ENCODE results near the gene MTG1. TPM values are rescaled to one million over a fixed set of nuclear protein-coding genes. Genes with fewer than 3 reads are reported as not detected.
"Not testable (repeated sequence)": the region's sequence is repeated elsewhere in the genome, so short reads cannot be mapped to it uniquely, and the experiment has no call there.

MTG1 gene
- polyA plus RNA-seq, 1 donor from 2014 or later = 51.8 TPM

DNA sequence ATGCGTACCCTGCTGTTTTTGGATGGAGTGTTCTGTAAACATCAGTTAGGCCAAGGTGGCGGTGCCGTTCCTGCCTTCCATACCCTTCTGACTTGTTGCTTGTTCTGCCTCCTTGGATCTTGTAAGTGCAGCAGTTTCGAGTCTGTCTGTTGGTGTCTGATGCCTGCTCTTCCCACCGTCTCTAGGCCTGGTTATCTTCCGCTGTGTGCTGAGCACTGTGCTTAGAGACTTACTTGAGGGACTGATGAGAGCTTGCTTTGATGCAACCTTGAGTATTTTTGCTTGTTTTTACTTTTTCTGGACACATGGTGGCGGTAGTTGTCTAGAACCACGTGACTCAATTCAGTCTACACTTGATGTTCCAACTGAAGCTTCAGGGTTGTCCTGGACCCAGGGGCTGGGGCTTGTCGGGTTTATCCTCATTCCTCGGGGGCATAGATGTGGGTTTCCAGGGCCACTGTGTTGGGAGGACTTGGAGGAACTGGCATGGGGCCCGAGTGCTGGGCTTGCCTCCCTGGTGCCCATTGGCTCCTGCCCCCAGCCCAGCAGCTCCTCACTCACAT is 44.8 kb downstream of the MTG1 start:
- no peak overlapping the region for H3K4me3 Mint-ChIP-seq

GRCh38 chr10:133439517-133440461 is 45.8 kb downstream of the MTG1 start:
- Mint-ChIP-seq H3K36me3 (no peaks in the 10 kb centered on the region), H3K9me3 (peaks cover 0 to 2% (median 0%) of the 10 kb centered on the region in 3 donors), H3K4me3 (no peak overlapping the region), H3K4me1 (peaks cover 0 to 7% (median 0%) of the 10 kb centered on the region in 3 donors), H3K27ac (peak overlapping the region in 1 of 3 donors; percentile 39), H3K27me3 (peaks cover 6% of the 10 kb centered on the region)

More for the DNA sequence above, 44.8 kb downstream of the MTG1 start:
- H3K27ac Mint-ChIP-seq = peak overlapping the region in 1 of 3 donors; percentile 50
- no peaks in the 10 kb centered on the region for H3K36me3 Mint-ChIP-seq
- peaks cover 0 to 2% (median 0%) of the 10 kb centered on the region in 3 donors for H3K9me3 Mint-ChIP-seq
- peaks cover 6% of the 10 kb centered on the region for H3K27me3 Mint-ChIP-seq
- H3K4me1 Mint-ChIP-seq = peaks cover 0 to 7% (median 0%) of the 10 kb centered on the region in 3 donors

- Mint-ChIP-seq H3K4me1 (peaks cover 0 to 7% (median 0%) of the 10 kb centered on the region in 3 donors), H3K27ac (no peak overlapping the region), H3K27me3 (peaks cover 6% of the 10 kb centered on the region), H3K36me3 (no peaks in the 10 kb centered on the region), H3K4me3 (no peak overlapping the region), H3K9me3 (peaks cover 0 to 6% (median 0%) of the 10 kb centered on the region in 3 donors)
These were observed 46.8 kb downstream of the MTG1 start for GRCh38 chr10:133440633-133441285.

DNA sequence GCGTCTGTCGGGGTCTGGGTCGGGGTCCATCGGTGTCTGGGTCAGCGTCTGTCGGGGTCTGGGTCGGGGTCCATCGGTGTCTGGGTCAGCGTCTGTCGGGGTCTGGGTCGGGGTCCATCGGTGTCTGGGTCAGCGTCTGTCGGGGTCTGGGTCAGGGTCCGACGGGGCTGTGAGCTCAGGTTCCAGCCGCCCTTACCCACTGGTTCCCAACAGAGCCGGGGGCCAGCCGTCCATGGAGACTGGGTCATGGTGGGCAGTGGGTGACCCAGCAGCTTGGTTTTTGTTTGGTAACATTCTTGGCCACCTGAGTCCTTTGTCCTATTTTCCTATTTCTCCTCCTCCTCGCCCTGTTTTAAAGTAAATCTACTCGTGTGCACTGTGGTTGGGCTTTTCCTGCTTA is 47.4 kb downstream of the MTG1 start:
- not testable (repeated sequence) for H3K36me3 Mint-ChIP-seq

DNA sequence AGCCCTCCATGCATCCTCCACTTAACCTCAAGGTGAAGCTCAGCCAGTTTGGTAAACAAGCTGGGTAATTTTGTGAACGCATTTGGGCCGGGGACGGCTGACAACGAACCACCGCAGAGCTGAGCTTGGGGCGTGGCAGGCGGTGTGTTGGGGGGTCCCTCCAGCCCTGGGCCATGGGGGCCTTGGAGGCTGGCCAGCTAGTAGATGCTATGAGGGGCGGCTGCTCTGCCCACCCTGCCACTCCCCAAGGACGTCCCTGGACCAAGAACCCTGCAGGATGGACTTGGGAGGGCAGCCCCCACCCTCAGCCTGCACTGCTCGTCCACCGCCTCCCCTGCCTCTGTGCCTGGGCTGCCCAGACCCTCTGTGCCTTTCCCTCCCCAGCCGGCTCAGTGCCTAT is 47.8 kb downstream of the MTG1 start:
- H3K4me1 Mint-ChIP-seq = peaks cover 0 to 7% (median 0%) of the 10 kb centered on the region in 3 donors
- H3K27me3 Mint-ChIP-seq = peaks cover under 1% of the 10 kb centered on the region
- H3K27ac Mint-ChIP-seq = no peak overlapping the region
- peak overlapping the region in 1 of 4 donors; percentile 82 for H3K4me3 Mint-ChIP-seq
- peaks cover 1% of the 10 kb centered on the region for H3K36me3 Mint-ChIP-seq
- peaks cover 3 to 6% (median 3%) of the 10 kb centered on the region in 3 donors for H3K9me3 Mint-ChIP-seq

More for the DNA sequence above, 47.4 kb downstream of the MTG1 start:
- H3K4me1 Mint-ChIP-seq, H3K9me3 Mint-ChIP-seq, H3K27me3 Mint-ChIP-seq, H3K27ac Mint-ChIP-seq: not testable (repeated sequence)
- H3K4me3 Mint-ChIP-seq = peak overlapping the region in 1 of 4 donors; percentile 60

GRCh38 chr10:133442191-133442966 is 48.4 kb downstream of the MTG1 start:
- Mint-ChIP-seq H3K27ac (no peak overlapping the region), H3K27me3 (no peaks in the 10 kb centered on the region), H3K4me1 (peaks cover 0 to 7% (median 0%) of the 10 kb centered on the region in 3 donors), H3K4me3 (peak overlapping the region in 1 of 4 donors; percentile 82), H3K36me3 (peaks cover 2% of the 10 kb centered on the region), H3K9me3 (peaks cover 3 to 8% (median 4%) of the 10 kb centered on the region in 3 donors)

- Mint-ChIP-seq H3K4me1 (peaks cover 0 to 7% (median 0%) of the 10 kb centered on the region in 3 donors), H3K9me3 (peaks cover 11 to 15% (median 12%) of the 10 kb centered on the region in 3 donors), H3K36me3 (peaks cover 2% of the 10 kb centered on the region), H3K27ac (no peak overlapping the region), H3K27me3 (peaks cover 4% of the 10 kb centered on the region), H3K4me3 (peak overlapping the region in 1 of 4 donors; percentile 63)
These were observed 49.3 kb downstream of the MTG1 start for GRCh38 chr10:133442967-133443924.

GRCh38 chr10:133444342-133445267 is 50.6 kb downstream of the MTG1 start:
- peaks cover 0 to 3% (median 0%) of the 10 kb centered on the region in 3 donors for H3K4me1 Mint-ChIP-seq
- H3K27ac Mint-ChIP-seq = peak overlapping the region in 1 of 3 donors; percentile 13
- no peak overlapping the region for H3K4me3 Mint-ChIP-seq
- peaks cover 2% of the 10 kb centered on the region for H3K36me3 Mint-ChIP-seq
- peaks cover 4% of the 10 kb centered on the region for H3K27me3 Mint-ChIP-seq
- peaks cover 12 to 25% (median 15%) of the 10 kb centered on the region in 3 donors for H3K9me3 Mint-ChIP-seq

DNA sequence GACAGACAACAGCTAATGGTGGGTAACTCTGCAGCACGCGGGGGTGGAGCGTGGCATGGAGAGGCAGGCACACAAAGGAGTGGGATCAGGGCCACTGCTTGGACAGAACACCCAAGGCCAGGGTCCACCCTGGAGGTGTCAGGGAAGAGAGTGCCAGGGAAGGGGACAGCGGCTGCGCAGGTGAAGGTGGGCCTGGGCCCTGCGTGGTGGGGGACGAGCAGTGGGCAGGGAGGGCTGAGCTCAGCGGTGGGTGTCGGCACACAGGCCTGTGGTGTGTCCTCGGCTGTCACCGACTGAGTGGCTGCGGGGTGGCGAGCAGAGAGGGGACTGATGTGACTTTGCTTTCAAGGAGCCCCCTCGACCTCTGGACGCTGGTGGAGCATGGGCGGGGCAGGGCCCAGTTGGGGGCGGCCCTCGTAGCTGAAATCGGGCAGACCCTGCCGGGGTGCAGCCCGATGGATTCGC is 51.3 kb downstream of the MTG1 start:
- Mint-ChIP-seq H3K4me1 (peaks cover 0 to 3% (median 0%) of the 10 kb centered on the region in 3 donors), H3K27ac (peak overlapping the region in 1 of 3 donors; percentile 13), H3K27me3 (peaks cover 4% of the 10 kb centered on the region), H3K9me3 (peaks cover 12 to 25% (median 15%) of the 10 kb centered on the region in 3 donors), H3K36me3 (peaks cover 2% of the 10 kb centered on the region), H3K4me3 (peak overlapping the region in 1 of 4 donors; percentile 39)

GRCh38 chr10:133445751-133446708 is 52.1 kb downstream of the MTG1 start:
- Mint-ChIP-seq H3K36me3 (peaks cover 2% of the 10 kb centered on the region), H3K9me3 (peaks cover 12 to 25% (median 15%) of the 10 kb centered on the region in 3 donors), H3K27ac (no peak overlapping the region)

GRCh38 chr10:133446979-133447378 is 53.0 kb downstream of the MTG1 start:
- Mint-ChIP-seq H3K27me3 (peaks cover 4% of the 10 kb centered on the region), H3K4me3 (peak overlapping the region in 1 of 4 donors; percentile 51), H3K9me3 (peaks cover 12 to 25% (median 15%) of the 10 kb centered on the region in 3 donors)

More at GRCh38 chr10:133445751-133446708, 52.1 kb downstream of the MTG1 start:
- H3K4me3 Mint-ChIP-seq = no peak overlapping the region
- peaks cover 4% of the 10 kb centered on the region for H3K27me3 Mint-ChIP-seq
- peaks cover 0 to 3% (median 0%) of the 10 kb centered on the region in 3 donors for H3K4me1 Mint-ChIP-seq

More at GRCh38 chr10:133446979-133447378, 53.0 kb downstream of the MTG1 start:
- peaks cover 0 to 3% (median 0%) of the 10 kb centered on the region in 3 donors for H3K4me1 Mint-ChIP-seq
- H3K27ac Mint-ChIP-seq = no peak overlapping the region
- H3K36me3 Mint-ChIP-seq = peaks cover 2% of the 10 kb centered on the region

Measured in IgD-negative memory B cell (primary cell).